ENCODE data around the gene CPA5. TPM values are rescaled to one million over a fixed set of nuclear protein-coding genes. Genes with fewer than 3 reads are reported as not detected.

Gene CPA5
- total and polyA plus RNA-seq, 2 of the 8 experiments (the other 6 are each of a cell fraction or from before 2014, with no cell fraction given) = 0.12 TPM; not detected in 1

GRCh38 chr7:130337410-130337971, 7.1 kb upstream of the CPA5 start:
- Histone ChIP-seq H3K18ac (ENCODE audit: extremely low read depth, low read length) (peak overlapping the region; percentile 36), H3K79me2 (ENCODE audit: control insufficient read depth in 1 of 2, insufficient read depth in 2 of 2, low read length in 2 of 2) (no peaks in the 10 kb centered on the region), H2AK5ac (ENCODE audit: low read depth, low read length) (0 out of 2 replicates have a peak overlapping the region, but pooled peaks have one; percentile 33), H2BK5ac (ENCODE audit: low read depth, low read length) (peak overlapping the region; percentile 82), H3K4me1 (replicated peaks in 1 of 4; ENCODE audit: control insufficient read depth in 3 of 4, insufficient read depth in 4 of 4, low read length in 3 of 4) (peaks cover 0 to 13% (median 7%) of the 10 kb centered on the region in 4 experiments; a peak in 5 of 7 replicates), H4K20me1 (replicated peaks in 1 of 2; ENCODE audit: control insufficient read depth in 1 of 2, insufficient read depth in 2 of 2, low read length in 2 of 2) (no peaks in the 10 kb centered on the region), H2BK120ac (replicated peaks; ENCODE audit: low read depth, low read length) (peak overlapping the region; percentile 82), H4K5ac (ENCODE audit: insufficient read length, low read depth, low read length) (peak overlapping the region; percentile 48), H3K79me1 (ENCODE audit: low read depth, low read length) (no peaks in the 10 kb centered on the region), H4K8ac (ENCODE audit: extremely low read depth, insufficient read depth, low read length) (peak overlapping the region; percentile 86), H3K23me2 (ENCODE audit: low read depth, low read length) (no peaks in the 10 kb centered on the region), H2BK12ac (ENCODE audit: low read depth, low read length) (peak overlapping the region; percentile 52; the same call in 1 of the 2 replicates), H4K91ac (replicated peaks; ENCODE audit: insufficient read length, low read length) (peak overlapping the region; percentile 92), H3K14ac (ENCODE audit: insufficient read length) (no peak overlapping the region), H3K9me3 (ENCODE audit: insufficient read depth in 2 of 2, low read depth in 1 of 2, low read length in 1 of 2) (no peaks in the 10 kb centered on the region), H3K9ac (replicated peaks in 1 of 4; ENCODE audit: extremely low read depth in 1 of 4, low read depth in 3 of 4, low read length in 3 of 4) (no peak overlapping the region), H3K27me3 (replicated peaks in 1 of 4; ENCODE audit: control insufficient read depth in 3 of 4, extremely low read depth in 1 of 4, insufficient read depth in 3 of 4, low read length in 3 of 4) (no peaks in the 10 kb centered on the region), H3K36me3 (ENCODE audit: control insufficient read depth in 2 of 4, insufficient read depth in 4 of 4, low read length in 3 of 4) (no peaks in the 10 kb centered on the region), H3K4ac (replicated peaks; ENCODE audit: insufficient read length, low read depth, low read length) (peak overlapping the region; percentile 65), H2BK20ac (ENCODE audit: low read length) (peak overlapping the region; percentile 96; the same call in 1 of the 2 replicates), H3K23ac (ENCODE audit: insufficient read length) (no peak overlapping the region), H2BK15ac (ENCODE audit: low read length) (peak overlapping the region; percentile 40; the same call in 1 of the 2 replicates), H2AFZ (ENCODE audit: low read length) (peak overlapping the region; percentile 91), H3K4me3 (ENCODE audit: extremely low read depth in 1 of 4, insufficient read depth in 2 of 4, low read depth in 3 of 4, low read length in 4 of 4) (no peak overlapping the region), H3K27ac (ENCODE audit: low read depth, low read length) (no peak overlapping the region), H3K56ac (replicated peaks; ENCODE audit: insufficient read length, low read depth, low read length) (peak overlapping the region; percentile 2), H3K4me2 (ENCODE audit: insufficient read depth in 1 of 2, low read depth in 2 of 2, low read length in 2 of 2) (0 out of 4 replicates have a peak overlapping the region, but pooled peaks of 1 of the 2 experiments have one; percentile 15)
- ChIA-PET CTCF (ENCODE audit: partially characterized antibody) (interaction anchor here (0.6 to 1.5 kb wide), 10 partner anchors 8 to 1418 kb away, joined by 3 to 4 read pairs (median 3); no protein-coding TSS in a partner anchor), POLR2A (ENCODE audit: partially characterized antibody) (no interaction called here)
- TF ChIP-seq CTCF (IDR thresholded peaks at IDR 0.05; ENCODE audit: control extremely low read depth in 1 of 3, insufficient read depth in 1 of 3, low read depth in 1 of 3, low read length in 3 of 3) (peak in 1 of 3 experiments; percentile 25; a peak in 1 of 4 replicates), BRCA1 (IDR thresholded peaks at IDR 0.05; ENCODE audit: low read depth, low read length) (no peak), SAP30 (IDR thresholded peaks at IDR 0.05; ENCODE audit: insufficient read depth, insufficient replicate concordance, low read length) (no peak), CEBPB (IDR thresholded peaks at IDR 0.05; ENCODE audit: low read depth, low read length) (no peak), CBX5 (IDR thresholded peaks at IDR 0.05; ENCODE audit: low read depth, low read length) (no peak), EGR1 (IDR thresholded peaks at IDR 0.05; ENCODE audit: borderline replicate concordance, low read depth, low read length) (no peak)
- DNase-seq (ENCODE audit: low read depth in 1 of 2, low spot score in 2 of 2) (no peak), FAIRE-seq (no peak)
- 91% methylated on average over 6 of the region's 6 CpGs; no CpG with 5 or more reads in 1 of the 2 experiments for whole genome bisulfite sequencing, 2 experiments (ENCODE audit: extremely low coverage in 1 of 2, insufficient coverage in 1 of 2, insufficient read length in 1 of 2, insufficient replicate concordance in 2 of 2, low coverage in 1 of 2, low lambda C conversion rate in 2 of 2, missing lambda C conversion rate in 1 of 2)

All from H1 (cell line).